ENCODE data around the gene KRT5. TPM values are rescaled to one million over a fixed set of nuclear protein-coding genes. Genes with fewer than 3 reads are reported as not detected.

KRT5 gene
- total RNA-seq, 2 experiments from 2014 or later = not detected

- ChIA-PET CTCF (no interaction called here), POLR2A (no interaction called here)
- peak; percentile 9 for DNase-seq
- Mint-ChIP-seq H3K27ac (no peak overlapping the region), H3K4me3 (no peak overlapping the region), H3K36me3 (ENCODE audit: low read depth) (no peaks in the 10 kb centered on the region), H3K4me1 (peaks cover 4% of the 10 kb centered on the region), H3K9me3 (no peaks in the 10 kb centered on the region), H3K27me3 (peaks cover 2% of the 10 kb centered on the region)
These were observed 1.5 kb upstream of the KRT5 start for GRCh38 chr12:52521568-52522266.

GRCh38 chr12:52521175-52521567, 977 bp upstream of the KRT5 start:
- Mint-ChIP-seq H3K4me1 (no peaks in the 10 kb centered on the region), H3K27me3 (peaks cover 2% of the 10 kb centered on the region), H3K4me3 (no peak overlapping the region), H3K27ac (no peak overlapping the region), H3K9me3 (no peaks in the 10 kb centered on the region), H3K36me3 (ENCODE audit: low read depth) (no peaks in the 10 kb centered on the region)
- peak; percentile 2 for DNase-seq
- POLR2A ChIA-PET = no interaction called here
- CTCF ChIA-PET = no interaction called here

- peaks cover 2% of the 10 kb centered on the region for H3K27me3 Mint-ChIP-seq
- no peaks in the 10 kb centered on the region for H3K9me3 Mint-ChIP-seq
- no peaks in the 10 kb centered on the region for H3K4me1 Mint-ChIP-seq
- H3K36me3 Mint-ChIP-seq (ENCODE audit: low read depth) = no peaks in the 10 kb centered on the region
- DNase-seq = peak; percentile 2
- H3K27ac Mint-ChIP-seq = no peak overlapping the region
- ChIA-PET POLR2A (no interaction called here), CTCF (no interaction called here)
- no peak overlapping the region for H3K4me3 Mint-ChIP-seq
These were observed 849 bp downstream of the KRT5 start for GRCh38 chr12:52519387-52519703.

- Mint-ChIP-seq H3K4me1 (no peaks in the 10 kb centered on the region), H3K27ac (no peak overlapping the region), H3K27me3 (peaks cover 2% of the 10 kb centered on the region), H3K9me3 (no peaks in the 10 kb centered on the region), H3K36me3 (ENCODE audit: low read depth) (no peaks in the 10 kb centered on the region), H3K4me3 (no peak overlapping the region)
- DNase-seq = peak; percentile 6
- POLR2A ChIA-PET = no interaction called here
- CTCF ChIA-PET = no interaction called here
These were observed 1.4 kb downstream of the KRT5 start for GRCh38 chr12:52518574-52519386.

- DNase-seq = peak; percentile 6
- ChIA-PET POLR2A (no interaction called here), CTCF (no interaction called here)
- no peaks in the 10 kb centered on the region for H3K36me3 Mint-ChIP-seq (ENCODE audit: low read depth)
- H3K4me1 Mint-ChIP-seq = no peaks in the 10 kb centered on the region
- H3K9me3 Mint-ChIP-seq = no peaks in the 10 kb centered on the region
- H3K27ac Mint-ChIP-seq = no peak overlapping the region
- no peaks in the 10 kb centered on the region for H3K27me3 Mint-ChIP-seq
- no peak overlapping the region for H3K4me3 Mint-ChIP-seq
These were observed 2.3 kb downstream of the KRT5 start for GRCh38 chr12:52517888-52518287.

- DNase-seq = peak; percentile 7
- no peaks in the 10 kb centered on the region for H3K9me3 Mint-ChIP-seq
- no peaks in the 10 kb centered on the region for H3K4me1 Mint-ChIP-seq
- H3K4me3 Mint-ChIP-seq = no peak overlapping the region
- H3K36me3 Mint-ChIP-seq (ENCODE audit: low read depth) = no peaks in the 10 kb centered on the region
- peaks cover 3% of the 10 kb centered on the region for H3K27me3 Mint-ChIP-seq
- H3K27ac Mint-ChIP-seq = no peak overlapping the region
- POLR2A ChIA-PET = no interaction called here
- CTCF ChIA-PET = no interaction called here
These were observed 3.0 kb downstream of the KRT5 start for GRCh38 chr12:52517005-52517835.

GRCh38 chr12:52515927-52516831, 4.0 kb downstream of the KRT5 start:
- H3K4me3 Mint-ChIP-seq = no peak overlapping the region
- H3K36me3 Mint-ChIP-seq (ENCODE audit: low read depth) = no peaks in the 10 kb centered on the region
- H3K27me3 Mint-ChIP-seq = peaks cover 3% of the 10 kb centered on the region
- H3K27ac Mint-ChIP-seq = no peak overlapping the region
- no peaks in the 10 kb centered on the region for H3K4me1 Mint-ChIP-seq
- CTCF ChIA-PET = no interaction called here
- peaks cover 3% of the 10 kb centered on the region for H3K9me3 Mint-ChIP-seq
- POLR2A ChIA-PET = no interaction called here
- DNase-seq = peak; percentile 13

- Mint-ChIP-seq H3K9me3 (peaks cover 3% of the 10 kb centered on the region), H3K4me3 (no peak overlapping the region), H3K36me3 (ENCODE audit: low read depth) (no peaks in the 10 kb centered on the region), H3K27me3 (peaks cover 3% of the 10 kb centered on the region), H3K4me1 (no peaks in the 10 kb centered on the region), H3K27ac (no peak overlapping the region)
- CTCF ChIA-PET = no interaction called here
- no peak for DNase-seq
- POLR2A ChIA-PET = no interaction called here
These were observed 4.9 kb downstream of the KRT5 start for GRCh38 chr12:52515319-52515646.

- Mint-ChIP-seq H3K27me3 (peaks cover 7% of the 10 kb centered on the region), H3K9me3 (peaks cover 3% of the 10 kb centered on the region), H3K4me3 (no peak overlapping the region), H3K27ac (no peak overlapping the region), H3K4me1 (no peaks in the 10 kb centered on the region), H3K36me3 (ENCODE audit: low read depth) (no peaks in the 10 kb centered on the region)
- ChIA-PET POLR2A (no interaction called here), CTCF (no interaction called here)
- DNase-seq = peak; percentile 8
These were observed 5.5 kb downstream of the KRT5 start for GRCh38 chr12:52514471-52515318.

GRCh38 chr12:52513736-52514135, 6.5 kb downstream of the KRT5 start:
- CTCF ChIA-PET = no interaction called here
- H3K9me3 Mint-ChIP-seq = peaks cover 3% of the 10 kb centered on the region

GRCh38 chr12:52508211-52508610, 12.0 kb downstream of the KRT5 start:
- peaks cover 3% of the 10 kb centered on the region for H3K9me3 Mint-ChIP-seq
- CTCF ChIA-PET = no interaction called here

More at GRCh38 chr12:52513736-52514135, 6.5 kb downstream of the KRT5 start:
- POLR2A ChIA-PET = no interaction called here
- H3K4me1 Mint-ChIP-seq = no peaks in the 10 kb centered on the region
- H3K27me3 Mint-ChIP-seq = peaks cover 12% of the 10 kb centered on the region
- H3K36me3 Mint-ChIP-seq (ENCODE audit: low read depth) = no peaks in the 10 kb centered on the region
- no peak for DNase-seq
- H3K27ac Mint-ChIP-seq = no peak overlapping the region
- H3K4me3 Mint-ChIP-seq = no peak overlapping the region

More at GRCh38 chr12:52508211-52508610, 12.0 kb downstream of the KRT5 start:
- POLR2A ChIA-PET = no interaction called here
- peaks cover 40% of the 10 kb centered on the region for H3K27me3 Mint-ChIP-seq
- H3K36me3 Mint-ChIP-seq (ENCODE audit: low read depth) = no peaks in the 10 kb centered on the region
- no peak overlapping the region for H3K27ac Mint-ChIP-seq
- H3K4me1 Mint-ChIP-seq = no peaks in the 10 kb centered on the region
- no peak for DNase-seq
- no peak overlapping the region for H3K4me3 Mint-ChIP-seq
